HL-60 (cell line): ENCODE measurements around the gene LMBR1L.

Experiments used
- CTCF ChIP-seq: IDR thresholded peaks from one replicate; pipeline ENCODE4 v1.5.1; 2011; ENCODE audit warnings: low read length, control low read depth, inconsistent platforms; ENCODE audit not compliant: insufficient read depth
- POLR2AphosphoS5 ChIP-seq: IDR thresholded peaks from 2 replicates; pipeline ENCODE4 v1.6.1; 2012; ENCODE audit warnings: low read depth
- REST ChIP-seq: IDR thresholded peaks from 2 replicates; pipeline ENCODE4 v1.6.1; 2012; ENCODE audit warnings: low read depth; ENCODE audit not compliant: insufficient replicate concordance
- SPI1 ChIP-seq: IDR thresholded peaks from 2 replicates; pipeline ENCODE4 v1.6.1; 2012; ENCODE audit warnings: low read depth, mild to moderate bottlenecking, borderline replicate concordance

GRCh38 chr12:49146406-49146805, 35.8 kb upstream of the LMBR1L start:
- TF ChIP-seq CTCF (no peak), POLR2AphosphoS5 (no peak), REST (no peak), SPI1 (no peak)
